ENCODE data around the gene CNGB1. TPM values are rescaled to one million over a fixed set of nuclear protein-coding genes. Genes with fewer than 3 reads are reported as not detected.
"Not testable (repeated sequence)": the region's sequence is repeated elsewhere in the genome, so short reads cannot be mapped to it uniquely, and the experiment has no call there.

Gene CNGB1
- total RNA-seq, 1 donor from 2014 or later, result not detected

- Mint-ChIP-seq H3K27me3 (ENCODE audit: low read depth) (peaks cover 18% of the 10 kb centered on the region), H3K27ac (ENCODE audit: unreplicated experiment) (no peak overlapping the region), H3K4me1 (ENCODE audit: low read depth) (no peaks in the 10 kb centered on the region), H3K9me3 (ENCODE audit: low read depth) (no peaks in the 10 kb centered on the region), H3K36me3 (ENCODE audit: low read depth) (no peaks in the 10 kb centered on the region), H3K4me3 (ENCODE audit: unreplicated experiment) (no peak overlapping the region)
- TF ChIP-seq CTCF (IDR thresholded peaks at IDR 0.05), result no peak
- DNase-seq (ENCODE audit: low spot score), result no peak
Observed at GRCh38 chr16:57947261-57947660, 23.7 kb downstream of the CNGB1 start.

- no peak overlapping the region for H3K27ac Mint-ChIP-seq (ENCODE audit: unreplicated experiment)
- H3K36me3 Mint-ChIP-seq (ENCODE audit: low read depth), result no peaks in the 10 kb centered on the region
- TF ChIP-seq CTCF (IDR thresholded peaks at IDR 0.05), result no peak
- no peak for DNase-seq (ENCODE audit: low spot score)
- H3K27me3 Mint-ChIP-seq (ENCODE audit: low read depth), result peaks cover 18% of the 10 kb centered on the region
- no peaks in the 10 kb centered on the region for H3K9me3 Mint-ChIP-seq (ENCODE audit: low read depth)
- no peak overlapping the region for H3K4me3 Mint-ChIP-seq (ENCODE audit: unreplicated experiment)
- H3K4me1 Mint-ChIP-seq (ENCODE audit: low read depth), result no peaks in the 10 kb centered on the region
Observed at GRCh38 chr16:57946181-57946801, 24.6 kb downstream of the CNGB1 start.

DNA sequence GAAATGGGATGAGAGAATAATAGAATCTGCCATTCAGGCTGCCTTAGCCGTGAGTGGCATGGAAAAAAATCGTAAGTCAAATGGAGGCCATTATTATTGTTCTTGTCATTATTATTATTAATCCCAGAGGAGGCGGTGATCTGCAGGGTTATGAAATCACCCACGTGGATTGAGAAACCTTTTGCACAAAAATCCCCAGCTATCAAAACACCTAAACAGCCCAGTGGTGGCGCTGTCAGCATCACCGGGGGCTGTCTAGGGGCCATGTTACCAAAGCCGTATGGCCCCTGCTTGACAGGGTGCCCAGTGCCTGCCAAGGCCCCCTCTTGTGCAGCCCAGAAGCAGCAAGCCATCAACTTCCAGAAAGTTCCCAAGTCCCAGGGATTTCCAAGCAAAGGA, 25.2 kb downstream of the CNGB1 start:
- Mint-ChIP-seq H3K27ac (ENCODE audit: unreplicated experiment) (no peak overlapping the region), H3K9me3 (ENCODE audit: low read depth) (no peaks in the 10 kb centered on the region), H3K27me3 (ENCODE audit: low read depth) (peaks cover 18% of the 10 kb centered on the region), H3K4me1 (ENCODE audit: low read depth) (no peaks in the 10 kb centered on the region), H3K36me3 (ENCODE audit: low read depth) (no peaks in the 10 kb centered on the region), H3K4me3 (ENCODE audit: unreplicated experiment) (no peak overlapping the region)
- no peak for DNase-seq (ENCODE audit: low spot score)
- TF ChIP-seq CTCF (IDR thresholded peaks at IDR 0.05), result peak; percentile 32

DNA sequence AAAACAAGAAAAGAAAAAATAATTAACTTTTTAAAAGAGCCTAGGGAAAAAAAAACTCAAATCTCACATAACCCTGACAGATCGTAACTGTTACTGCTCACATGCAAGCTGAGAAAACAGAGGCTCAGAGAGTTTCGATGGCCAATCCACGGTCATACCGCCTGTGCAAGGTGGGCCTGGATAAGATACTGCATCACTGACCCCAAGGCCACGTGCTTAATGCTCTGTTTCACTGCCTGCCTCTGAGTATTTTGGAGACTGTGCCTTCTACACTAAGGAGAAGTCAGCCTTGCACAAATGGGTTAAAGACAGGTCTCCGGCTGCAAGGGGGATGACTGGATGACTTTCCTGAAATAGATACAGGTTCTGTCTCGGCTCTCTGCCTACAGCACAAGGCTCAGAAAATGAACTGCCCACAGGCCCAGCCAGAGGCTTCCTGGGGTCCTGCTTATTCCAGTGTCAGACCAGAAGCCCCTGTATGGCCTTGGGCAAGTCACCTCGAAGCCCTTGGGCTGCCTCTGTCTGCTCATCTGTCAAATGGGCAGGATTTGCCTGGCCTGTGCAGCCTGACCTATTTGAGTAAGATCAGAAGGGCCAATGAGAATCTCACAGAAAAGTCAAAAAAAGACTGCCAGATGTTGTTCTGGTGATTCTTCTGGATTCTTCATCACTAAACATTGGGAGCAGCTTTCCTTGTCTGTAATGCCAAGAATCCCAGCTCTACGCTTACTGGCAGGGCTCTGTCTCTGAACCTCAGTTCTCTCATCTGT, 25.8 kb downstream of the CNGB1 start:
- Mint-ChIP-seq H3K4me3 (ENCODE audit: unreplicated experiment) (no peak overlapping the region), H3K27me3 (ENCODE audit: low read depth) (peaks cover 17% of the 10 kb centered on the region), H3K4me1 (ENCODE audit: low read depth) (no peaks in the 10 kb centered on the region), H3K9me3 (ENCODE audit: low read depth) (no peaks in the 10 kb centered on the region), H3K36me3 (ENCODE audit: low read depth) (no peaks in the 10 kb centered on the region), H3K27ac (ENCODE audit: unreplicated experiment) (no peak overlapping the region)
- no peak for DNase-seq (ENCODE audit: low spot score)
- TF ChIP-seq CTCF (IDR thresholded peaks at IDR 0.05), result no peak

GRCh38 chr16:57943381-57943780, 27.5 kb downstream of the CNGB1 start:
- not testable (repeated sequence) for H3K9me3 Mint-ChIP-seq (ENCODE audit: low read depth); H3K4me1 Mint-ChIP-seq (ENCODE audit: low read depth); DNase-seq (ENCODE audit: low spot score); H3K27ac Mint-ChIP-seq (ENCODE audit: unreplicated experiment); H3K4me3 Mint-ChIP-seq (ENCODE audit: unreplicated experiment); H3K36me3 Mint-ChIP-seq (ENCODE audit: low read depth)
- H3K27me3 Mint-ChIP-seq (ENCODE audit: low read depth), result peaks cover 14% of the 10 kb centered on the region

DNA sequence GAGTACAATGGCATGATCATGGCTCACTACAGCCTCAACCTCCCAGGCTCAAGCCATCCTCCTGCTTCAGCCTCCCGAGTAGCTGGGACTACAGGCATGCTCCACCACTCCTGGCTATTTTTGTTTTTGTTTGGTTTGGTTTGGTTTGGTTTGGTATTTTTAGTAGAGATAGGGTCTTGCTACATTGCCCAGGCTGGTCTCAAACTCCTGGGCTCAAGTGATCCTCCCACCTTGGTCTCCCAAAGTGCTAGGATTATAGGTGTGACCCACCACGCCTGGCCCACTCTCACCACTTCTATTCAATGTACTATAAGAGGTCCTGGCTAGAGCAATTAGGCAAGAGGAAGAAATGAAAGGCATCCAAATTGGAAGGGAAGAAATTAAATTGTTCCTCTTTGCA, 29.0 kb downstream of the CNGB1 start:
- not testable (repeated sequence) for DNase-seq (ENCODE audit: low spot score); H3K4me1 Mint-ChIP-seq (ENCODE audit: low read depth); H3K4me3 Mint-ChIP-seq (ENCODE audit: unreplicated experiment); H3K27ac Mint-ChIP-seq (ENCODE audit: unreplicated experiment); H3K9me3 Mint-ChIP-seq (ENCODE audit: low read depth); H3K36me3 Mint-ChIP-seq (ENCODE audit: low read depth)
- H3K27me3 Mint-ChIP-seq (ENCODE audit: low read depth), result peaks cover 16% of the 10 kb centered on the region

Data from chondrocyte (in vitro differentiated cells).